Small intestine (tissue), 7 donors: ENCODE measurements around the gene SNF8. TPM values are rescaled to one million over a fixed set of nuclear protein-coding genes. Genes with fewer than 3 reads are reported as not detected.
A peak's percentile ranks its signal among the peaks of the same experiment; 100 is the strongest.

Source experiments
- DNase-seq, 2 donors: peaks; one replicate each; pipeline versions ENCODE4 v3.0.0 to v3.0.0-alpha.2; 2013
- FAIRE-seq: peaks from 2 replicates; lab custom pipeline; 2012; peaks lifted over from hg19 to GRCh38; lab: Jason Lieb, UNC
- H3K27ac ChIP-seq, 3 donors: one replicate each; pipeline ENCODE4 v1.5.1; 2013; ENCODE audit warnings: low read length in 2 of 3, mild to moderate bottlenecking in 2 of 3, control low read depth in 1 of 3, inconsistent platforms in 1 of 3, low read depth in 1 of 3, moderate library complexity in 1 of 3
- H3K27me3 ChIP-seq, 3 donors: one replicate each; pipeline ENCODE4 v1.6.1; 2013; ENCODE audit warnings: low read length in 3 of 3, inconsistent platforms in 1 of 3; ENCODE audit not compliant: control insufficient read depth in 3 of 3, insufficient read depth in 3 of 3
- H3K36me3 ChIP-seq, 3 donors: one replicate each; pipeline ENCODE4 v1.6.1; 2013; ENCODE audit warnings: low read length in 3 of 3, inconsistent platforms in 1 of 3, low read depth in 1 of 3, mild to moderate bottlenecking in 1 of 3, moderate library complexity in 1 of 3; ENCODE audit not compliant: control insufficient read depth in 3 of 3, insufficient read depth in 2 of 3
- H3K4me1 ChIP-seq, 3 donors: one replicate each; pipeline ENCODE4 v1.6.1; 2013; ENCODE audit warnings: low read length in 2 of 3, inconsistent platforms in 1 of 3, low read depth in 1 of 3, mild to moderate bottlenecking in 1 of 3, moderate library complexity in 1 of 3; ENCODE audit not compliant: control insufficient read depth in 3 of 3, insufficient read depth in 2 of 3
- H3K4me3 ChIP-seq, 3 donors: one replicate each; pipeline ENCODE4 v1.5.1; 2013; ENCODE audit warnings: low read length in 3 of 3, control low read depth in 1 of 3, inconsistent platforms in 1 of 3, low read depth in 1 of 3, mild to moderate bottlenecking in 1 of 3, moderate library complexity in 1 of 3
- H3K9me3 ChIP-seq, 2 donors: one replicate each; pipeline ENCODE4 v1.6.1; 2013; ENCODE audit warnings: low read depth in 1 of 2, low read length in 1 of 2; ENCODE audit not compliant: control insufficient read depth in 2 of 2, insufficient read depth in 1 of 2
- WGBS, 3 donors: extraction: QIAGEN DNeasy Blood & Tissue Kit; methylation state at CpG; one replicate each; pipeline ENCODE4 v1.1.7; 2013; 5-methylcytosine and 5-hydroxymethylcytosine counted together
- polyA plus RNA-seq, 4 donors: library from polyadenylated mRNA; stranded (reverse) in 3 of 4; unstranded in 1 of 4; fragments of 200-250 nt in 3 of 4; fragments of 120-200 nt in 1 of 4; gene quantifications; one replicate each; pipeline versions ENCODE4 v1.2.1 to v1.2.3, GENCODE V29; 2013
- donor health status: healthy with polysubstance abuse.
- donor health status: control.
- donor health status: control.
- donor health status: Bipolar disorder and iron deficiency.
- donor health status: healthy.

Gene SNF8
- polyA plus RNA-seq, 4 donors: 96.3 to 159 (median 151) TPM

DNA sequence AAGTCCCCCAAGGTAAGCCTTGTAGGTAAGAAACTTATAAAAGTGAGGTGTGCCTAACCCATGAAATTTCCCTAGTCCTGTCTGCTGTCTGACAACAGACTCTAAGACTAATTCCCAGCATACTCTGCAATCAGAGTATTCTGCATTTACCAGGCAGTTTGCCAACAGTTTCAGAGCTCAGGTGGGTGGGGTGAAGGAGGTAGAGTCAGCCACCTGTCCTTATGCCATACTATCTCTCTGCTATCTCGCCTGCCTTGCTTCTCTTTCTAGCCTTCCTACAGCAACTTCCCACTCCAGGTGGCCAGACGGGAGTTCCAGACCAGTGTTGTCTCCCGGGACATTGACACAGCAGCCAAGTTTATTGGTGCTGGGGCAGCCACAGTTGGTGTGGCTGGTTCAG is 49.8 kb downstream of the SNF8 start:
- peak overlapping the region; percentile 27 to 87 (median 36) for H3K27ac ChIP-seq
- H3K4me1 ChIP-seq: peaks cover 0 to 26% (median 3%) of the 10 kb centered on the region in 3 donors
- FAIRE-seq (no peak), DNase-seq (peak; percentile 57 to 81)
- H3K9me3 ChIP-seq: no peaks in the 10 kb centered on the region
- no peak overlapping the region for H3K4me3 ChIP-seq
- WGBS, 3 donors: 13 to 60% (median 43%) methylated on average over 3 of the region's 3 CpGs
- H3K27me3 ChIP-seq: no peaks in the 10 kb centered on the region
- peaks cover 0 to 19% (median 0%) of the 10 kb centered on the region in 3 donors for H3K36me3 ChIP-seq

DNA sequence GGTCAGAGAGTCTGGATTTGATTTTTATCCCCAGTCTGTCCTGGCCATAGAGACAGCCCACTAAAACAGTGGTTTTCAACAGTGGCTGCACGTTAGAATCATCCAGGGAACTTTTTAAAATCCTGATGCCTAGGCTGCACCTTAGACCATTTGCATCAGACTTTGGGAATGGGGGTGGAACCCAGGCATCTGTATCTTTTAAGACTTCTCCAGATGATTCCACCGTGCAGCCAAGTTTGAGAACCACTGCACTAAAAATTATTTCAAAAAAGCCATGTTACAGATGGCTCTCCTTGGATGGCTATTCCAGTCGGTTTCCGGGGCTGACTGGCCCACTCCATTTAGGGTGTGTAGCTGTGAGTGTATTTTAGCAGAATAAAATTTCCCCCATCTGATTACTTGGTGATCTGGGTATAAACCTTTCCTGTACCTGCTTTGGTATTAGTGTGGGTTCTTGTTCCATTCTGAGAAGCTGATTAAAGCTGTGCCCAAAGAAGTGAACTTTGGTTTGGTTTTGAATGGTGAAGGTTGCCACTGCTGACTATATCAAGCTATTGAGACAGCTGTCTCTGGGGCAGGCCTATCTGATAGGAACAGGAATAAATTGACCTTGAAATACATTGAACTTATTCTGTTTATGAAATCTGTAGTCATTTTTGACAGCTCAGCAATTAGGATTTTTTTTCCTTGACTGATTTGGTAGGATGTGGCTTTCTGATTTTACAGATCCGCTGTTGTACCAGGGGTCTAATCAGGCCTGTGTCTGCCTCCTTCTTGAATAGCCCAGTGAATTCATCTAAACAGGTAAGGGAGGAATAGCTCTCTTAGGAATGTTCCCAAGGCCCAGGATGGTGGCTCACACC is 50.8 kb downstream of the SNF8 start:
- peak overlapping the region; percentile 87 to 97 (median 92) for H3K27ac ChIP-seq
- peak in 1 of 2 donors; percentile 73 for DNase-seq
- H3K4me3 ChIP-seq: peak overlapping the region; percentile 10 to 62 (median 51)
- no peaks in the 10 kb centered on the region for H3K9me3 ChIP-seq
- no peak for FAIRE-seq
- 16 to 47% (median 26%) methylated on average over 5 of the region's 5 CpGs for whole genome bisulfite sequencing, 3 donors
- peaks cover 0 to 19% (median 0%) of the 10 kb centered on the region in 3 donors for H3K36me3 ChIP-seq
- no peaks in the 10 kb centered on the region for H3K27me3 ChIP-seq
- peaks cover 0 to 26% (median 3%) of the 10 kb centered on the region in 3 donors for H3K4me1 ChIP-seq

DNA sequence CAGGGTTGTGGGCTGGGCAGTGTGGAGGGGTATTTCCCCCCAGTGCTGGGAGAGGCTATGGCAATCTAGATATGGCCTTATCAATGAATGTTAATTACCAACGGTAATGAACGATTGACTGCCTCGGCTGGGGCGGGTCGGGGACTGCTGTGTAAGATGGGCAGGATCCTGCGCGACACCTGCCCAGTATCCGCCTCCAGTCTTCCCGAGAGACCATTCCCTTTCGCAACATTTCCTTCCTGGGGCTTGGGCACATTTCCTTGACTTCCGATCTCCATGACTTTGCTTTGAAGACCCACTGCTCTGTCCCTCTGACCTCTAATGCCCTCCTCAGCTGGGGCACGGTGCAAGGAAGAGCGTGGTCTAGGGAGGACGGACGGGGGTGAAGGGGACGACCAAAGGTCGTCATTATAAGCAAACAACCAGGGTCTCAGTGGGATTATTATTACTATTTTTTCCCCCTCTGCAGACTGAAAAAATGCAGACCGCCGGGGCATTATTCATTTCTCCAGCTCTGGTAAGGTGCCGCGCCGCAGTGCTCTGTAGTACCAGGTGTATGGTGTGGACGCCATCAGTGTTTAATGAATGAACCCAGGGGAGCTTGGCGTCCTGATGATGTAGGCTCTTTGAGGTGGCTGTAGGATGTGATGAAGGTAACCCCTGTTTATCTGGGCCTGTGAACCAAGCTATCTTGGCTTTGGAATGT is 51.5 kb downstream of the SNF8 start:
- Histone ChIP-seq H3K27ac (peak overlapping the region; percentile 87 to 97 (median 92)), H3K4me1 (peaks cover 0 to 26% (median 3%) of the 10 kb centered on the region in 3 donors), H3K4me3 (peak overlapping the region; percentile 34 to 62 (median 51)), H3K27me3 (no peaks in the 10 kb centered on the region), H3K36me3 (peaks cover 0 to 14% (median 0%) of the 10 kb centered on the region in 3 donors), H3K9me3 (no peaks in the 10 kb centered on the region)
- FAIRE-seq (no peak), DNase-seq (no peak)
- 0 to 1% (median 1%) methylated on average over 24 of the region's 24 CpGs for WGBS, 3 donors

- Histone ChIP-seq H3K36me3 (peaks cover 0 to 6% (median 0%) of the 10 kb centered on the region in 3 donors), H3K27me3 (no peaks in the 10 kb centered on the region), H3K4me3 (no peak overlapping the region), H3K9me3 (no peaks in the 10 kb centered on the region), H3K4me1 (peaks cover 0 to 17% (median 0%) of the 10 kb centered on the region in 3 donors), H3K27ac (no peak overlapping the region)
- DNase-seq (no peak), FAIRE-seq (no peak)
- WGBS, 3 donors: 90 to 93% (median 92%) methylated on average over 2 of the region's 2 CpGs
Observed at GRCh38 chr17:48890086-48890485, 54.6 kb downstream of the SNF8 start.

DNA sequence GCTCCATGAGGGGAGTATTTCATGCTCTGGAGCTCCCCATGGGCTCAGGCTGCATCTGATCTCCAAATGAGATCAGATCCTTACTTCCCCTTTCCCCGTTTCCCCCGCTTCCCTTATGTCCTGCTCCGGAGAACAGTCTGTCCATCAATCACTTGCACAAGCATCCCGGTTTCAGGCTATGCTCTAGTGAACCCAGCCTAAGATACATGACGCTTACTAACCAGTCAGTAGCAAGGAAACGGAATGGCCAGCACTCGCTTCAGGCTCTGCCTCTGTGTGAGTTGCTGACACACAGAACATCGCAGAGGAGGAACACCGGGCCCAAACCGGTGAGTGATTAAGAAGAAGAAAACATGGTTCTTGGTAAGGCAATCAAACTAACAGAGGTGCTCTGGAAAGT is 61.5 kb downstream of the SNF8 start:
- no peaks in the 10 kb centered on the region for H3K4me1 ChIP-seq
- no peak overlapping the region for H3K4me3 ChIP-seq
- no peaks in the 10 kb centered on the region for H3K27me3 ChIP-seq
- FAIRE-seq (no peak), DNase-seq (no peak)
- no peaks in the 10 kb centered on the region for H3K36me3 ChIP-seq
- no peak overlapping the region for H3K27ac ChIP-seq
- WGBS, 3 donors: 63 to 78% (median 72%) methylated on average over 10 of the region's 10 CpGs
- H3K9me3 ChIP-seq: no peaks in the 10 kb centered on the region

GRCh38 chr17:48882272-48882671 is 62.4 kb downstream of the SNF8 start:
- Histone ChIP-seq H3K4me3 (no peak overlapping the region), H3K36me3 (no peaks in the 10 kb centered on the region), H3K27ac (no peak overlapping the region), H3K27me3 (no peaks in the 10 kb centered on the region), H3K9me3 (no peaks in the 10 kb centered on the region), H3K4me1 (peaks cover 0 to 3% (median 0%) of the 10 kb centered on the region in 3 donors)
- FAIRE-seq: no peak
- 82 to 91% (median 87%) methylated on average over 2 of the region's 2 CpGs for WGBS, 3 donors
- DNase-seq: no peak

Other genes starting within 250 kb of the SNF8 start
- not detected for gene PRAC1, start 222.3 kb downstream of the SNF8 start, polyA plus RNA-seq
- gene PRAC2, start 221.7 kb downstream of the SNF8 start, polyA plus RNA-seq: not detected
- under 1 TPM in 1 of 4 donors, not detected in 3; 0.22 TPM for gene HOXB13, start 216.1 kb downstream of the SNF8 start, polyA plus RNA-seq
- gene TTLL6, start 127.6 kb downstream of the SNF8 start, polyA plus RNA-seq: 1 to 10 TPM; 1.6 to 4.2 (median 2.9) TPM
- 100 to 1,000 TPM in 1 of 4 donors, 10 to 100 TPM in 3; 72.1 to 170 (median 87.8) TPM for gene CALCOCO2, start 113.8 kb downstream of the SNF8 start, polyA plus RNA-seq
- gene ATP5MC1, start 52.1 kb downstream of the SNF8 start, polyA plus RNA-seq: 100 to 1,000 TPM; 177 to 579 (median 438) TPM
- 10 to 100 TPM; 39.1 to 67.7 (median 43.7) TPM for gene UBE2Z, start 36.4 kb downstream of the SNF8 start, polyA plus RNA-seq
- 100 to 1,000 TPM in 1 of 4 donors, 10 to 100 TPM in 2, not detected in 1; 40.0 to 167 (median 65.1) TPM for gene GIP, start 23.8 kb upstream of the SNF8 start, polyA plus RNA-seq
- 10 to 100 TPM in 1 of 4 donors, under 1 TPM in 2, not detected in 1; 0.30 to 34.0 (median 0.45) TPM for gene IGF2BP1, start 52.5 kb upstream of the SNF8 start, polyA plus RNA-seq
- gene B4GALNT2, start 187.9 kb upstream of the SNF8 start, polyA plus RNA-seq: 1 to 10 TPM in 1 of 4 donors, under 1 TPM in 3; 0.13 to 3.2 (median 0.72) TPM